ENCODE results near the gene MTHFD1.

Gene MTHFD1

DNA sequence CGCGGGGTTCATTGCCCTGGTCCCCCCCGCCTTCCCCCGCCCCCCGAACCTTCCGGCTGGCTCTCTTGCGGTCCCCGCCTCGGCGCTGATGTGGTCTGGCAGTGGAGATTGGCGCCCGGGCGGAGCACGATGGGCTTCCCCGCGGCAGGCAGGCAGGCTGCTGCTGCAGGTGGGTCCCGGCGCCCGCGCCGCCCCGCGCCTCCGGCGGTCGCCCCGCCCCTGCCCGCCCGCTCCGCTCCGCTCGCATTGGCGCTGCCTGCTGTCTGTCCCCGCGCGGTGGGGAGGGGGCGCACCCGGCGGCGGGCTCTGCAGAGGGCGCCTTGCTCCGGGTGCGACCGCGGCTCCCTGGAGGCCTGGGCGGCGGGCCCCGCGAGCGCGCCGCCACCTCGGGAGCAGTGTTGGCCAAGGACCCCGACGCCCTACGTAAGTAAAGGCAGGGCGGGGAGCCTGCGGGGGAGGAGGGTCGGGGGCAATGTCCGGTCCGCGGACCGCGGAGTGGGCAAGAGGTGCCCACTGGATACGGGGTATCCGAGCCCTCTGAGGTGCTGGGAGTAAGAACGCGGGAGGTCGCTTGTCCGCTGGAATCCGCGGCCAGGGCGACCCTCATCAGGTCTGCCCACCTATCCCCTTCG lies 77.2 kb downstream of the MTHFD1 start, which contains the start of gene AKAP5:
Gene AKAP5 (plus strand): TSS at position 309 of the 632 bp plus-strand sequence. CDS start 2,896 bp downstream, outside the sequence.
- peak; percentile 78 for DNase-seq (ENCODE audit: extremely low spot score)
- ChIA-PET CTCF (interaction anchor here (1.0 to 3.6 kb wide), 8 partner anchors 10 to 38 kb away, joined by 4 to 25 read pairs (median 10); partner anchors contain the start of gene ZBTB25), POLR2A (interaction anchor here (0.5 kb wide), 1 partner anchor 32 kb away, joined by 4 read pairs; no protein-coding TSS in a partner anchor)
- TF ChIP-seq, protein P1, sequence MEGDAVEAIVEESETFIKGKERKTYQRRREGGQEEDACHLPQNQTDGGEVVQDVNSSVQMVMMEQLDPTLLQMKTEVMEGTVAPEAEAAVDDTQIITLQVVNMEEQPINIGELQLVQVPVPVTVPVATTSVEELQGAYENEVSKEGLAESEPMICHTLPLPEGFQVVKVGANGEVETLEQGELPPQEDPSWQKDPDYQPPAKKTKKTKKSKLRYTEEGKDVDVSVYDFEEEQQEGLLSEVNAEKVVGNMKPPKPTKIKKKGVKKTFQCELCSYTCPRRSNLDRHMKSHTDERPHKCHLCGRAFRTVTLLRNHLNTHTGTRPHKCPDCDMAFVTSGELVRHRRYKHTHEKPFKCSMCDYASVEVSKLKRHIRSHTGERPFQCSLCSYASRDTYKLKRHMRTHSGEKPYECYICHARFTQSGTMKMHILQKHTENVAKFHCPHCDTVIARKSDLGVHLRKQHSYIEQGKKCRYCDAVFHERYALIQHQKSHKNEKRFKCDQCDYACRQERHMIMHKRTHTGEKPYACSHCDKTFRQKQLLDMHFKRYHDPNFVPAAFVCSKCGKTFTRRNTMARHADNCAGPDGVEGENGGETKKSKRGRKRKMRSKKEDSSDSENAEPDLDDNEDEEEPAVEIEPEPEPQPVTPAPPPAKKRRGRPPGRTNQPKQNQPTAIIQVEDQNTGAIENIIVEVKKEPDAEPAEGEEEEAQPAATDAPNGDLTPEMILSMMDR (IDR thresholded peaks at IDR 0.05; ENCODE audit: control extremely low read depth, extremely low read depth, low read depth, missing control alignments) = no peak

DNA sequence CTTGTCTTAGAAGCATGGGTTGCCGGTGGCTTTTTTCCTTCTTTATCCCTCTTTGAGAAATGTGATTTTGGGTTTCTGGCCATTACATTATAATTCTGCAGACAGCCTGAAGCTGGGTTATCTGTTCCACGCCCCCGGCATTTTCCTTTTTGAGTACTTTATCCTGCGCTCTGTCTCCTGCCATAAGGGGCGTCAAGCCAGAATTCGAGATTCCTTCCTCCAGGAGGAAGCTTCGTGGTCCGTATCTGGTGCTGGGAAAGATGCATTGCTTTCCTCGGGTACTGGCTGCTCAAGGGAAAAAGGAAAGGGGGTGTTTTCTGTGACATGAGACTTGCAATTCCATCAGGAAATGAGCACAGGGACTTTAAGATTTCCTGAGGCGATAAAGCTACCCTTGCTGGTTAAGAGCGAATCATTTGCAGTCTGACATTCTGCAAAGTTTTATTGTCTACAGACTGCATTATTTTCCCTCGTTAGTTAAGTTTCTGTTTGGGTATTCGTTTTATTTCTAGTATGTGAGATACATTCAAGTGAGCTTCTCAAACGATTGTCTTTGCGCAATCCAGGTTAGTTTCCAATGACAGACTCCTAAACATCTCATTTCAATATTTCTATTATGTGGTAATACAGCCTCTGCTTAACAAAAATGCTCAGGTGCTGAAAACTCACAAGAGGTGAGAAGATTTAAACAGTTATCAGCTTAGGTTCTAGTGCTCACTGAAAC lies 77.8 kb downstream of the MTHFD1 start:
- no peak for DNase-seq (ENCODE audit: extremely low spot score)
- TF ChIP-seq, protein P1 (IDR thresholded peaks at IDR 0.05; ENCODE audit: control extremely low read depth, extremely low read depth, low read depth, missing control alignments) = no peak
- CTCF ChIA-PET = interaction anchor here (1.1 to 2.5 kb wide), 5 partner anchors 9 to 123 kb away, joined by 4 to 19 read pairs (median 7); no protein-coding TSS in a partner anchor
- POLR2A ChIA-PET = interaction anchor here (0.5 kb wide), 1 partner anchor 32 kb away, joined by 4 read pairs; no protein-coding TSS in a partner anchor

- CTCF ChIA-PET = interaction anchor here (1.0 to 2.5 kb wide), 4 partner anchors 10 to 124 kb away, joined by 3 to 19 read pairs (median 9); no protein-coding TSS in a partner anchor
- TF ChIP-seq, protein P1 (IDR thresholded peaks at IDR 0.05; ENCODE audit: control extremely low read depth, extremely low read depth, low read depth, missing control alignments) = no peak
- no peak for DNase-seq (ENCODE audit: extremely low spot score)
- POLR2A ChIA-PET = no interaction called here
Measured at GRCh38 chr14:64467101-64467500, 78.9 kb downstream of the MTHFD1 start.

DNA sequence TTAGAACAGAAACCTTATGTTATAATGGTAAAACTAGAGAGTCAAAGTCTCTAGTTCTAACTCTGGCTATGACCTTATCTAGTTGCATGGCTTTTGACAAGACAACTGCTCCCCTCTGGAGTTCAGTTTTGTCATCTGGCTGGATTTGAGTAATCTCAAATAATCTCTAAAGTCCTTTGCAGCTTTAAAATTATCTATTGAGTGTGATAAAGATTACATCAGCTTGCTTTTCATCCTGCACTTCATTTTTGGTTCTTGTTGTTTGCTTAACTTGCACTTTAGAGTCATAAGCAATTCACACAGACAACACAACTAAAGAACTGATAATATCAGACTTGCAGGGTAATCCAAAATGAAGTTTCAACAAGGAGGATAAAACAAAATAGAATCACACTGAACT lies 79.4 kb downstream of the MTHFD1 start:
- no peak for DNase-seq (ENCODE audit: extremely low spot score)
- ChIA-PET CTCF (interaction anchor here (1.0 to 2.5 kb wide), 3 partner anchors 9 to 38 kb away, joined by 3 to 19 read pairs (median 13); no protein-coding TSS in a partner anchor), POLR2A (interaction anchor here (0.5 kb wide), 1 partner anchor 80 kb away, joined by 3 read pairs; the partner anchor contains the start of gene MTHFD1)
- TF ChIP-seq, protein P1 (IDR thresholded peaks at IDR 0.05; ENCODE audit: control extremely low read depth, extremely low read depth, low read depth, missing control alignments) = no peak

DNA sequence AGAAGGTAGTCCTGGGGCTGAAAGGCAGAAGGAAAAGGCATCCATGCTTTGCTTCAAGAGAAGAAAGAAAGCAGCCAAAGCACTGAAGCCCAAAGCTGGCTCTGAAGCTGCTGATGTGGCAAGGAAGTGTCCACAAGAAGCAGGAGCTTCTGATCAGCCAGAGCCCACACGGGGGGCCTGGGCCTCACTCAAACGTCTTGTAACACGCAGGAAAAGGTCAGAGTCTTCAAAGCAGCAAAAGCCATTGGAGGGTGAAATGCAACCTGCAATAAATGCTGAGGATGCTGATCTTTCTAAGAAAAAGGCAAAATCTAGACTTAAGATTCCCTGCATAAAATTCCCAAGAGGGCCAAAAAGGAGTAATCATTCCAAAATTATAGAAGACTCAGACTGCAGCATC lies 80.3 kb downstream of the MTHFD1 start:
- no peak for DNase-seq (ENCODE audit: extremely low spot score)
- ChIA-PET CTCF (interaction anchor here (1.3 to 3.8 kb wide), 3 partner anchors 10 to 72 kb away, joined by 4 to 18 read pairs (median 7); partner anchors contain the start of gene HSPA2), POLR2A (no interaction called here)
- TF ChIP-seq, protein P1 (IDR thresholded peaks at IDR 0.05; ENCODE audit: control extremely low read depth, extremely low read depth, low read depth, missing control alignments) = no peak

DNA sequence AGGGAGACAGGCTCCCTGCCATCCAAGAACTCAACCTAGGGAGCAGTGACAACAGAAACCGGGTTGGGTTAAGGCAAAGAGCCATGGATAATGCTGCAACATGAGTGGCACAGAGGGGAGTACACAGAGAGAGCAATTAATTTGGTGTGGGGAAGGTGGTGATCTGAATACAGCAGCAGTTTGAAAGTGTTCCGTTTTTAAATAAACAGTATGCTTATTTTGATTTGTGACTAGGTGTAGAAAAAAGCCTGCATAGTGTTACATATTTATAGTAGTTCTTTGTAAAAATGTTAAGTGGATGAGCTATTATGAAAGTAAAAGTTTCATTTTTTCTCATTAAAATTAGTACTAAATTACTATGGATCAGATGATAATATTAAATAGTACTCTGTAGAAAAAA lies 85.9 kb downstream of the MTHFD1 start:
- ChIA-PET POLR2A (no interaction called here), CTCF (interaction anchor here (1.0 to 8.0 kb wide), 3 partner anchors 9 to 130 kb away, joined by 3 to 57 read pairs (median 4); no protein-coding TSS in a partner anchor)
- no peak for DNase-seq (ENCODE audit: extremely low spot score)
- TF ChIP-seq, protein P1 (IDR thresholded peaks at IDR 0.05; ENCODE audit: control extremely low read depth, extremely low read depth, low read depth, missing control alignments) = no peak
